Neutrophil (primary cell): Measurements from ENCODE around the gene MBNL2.

Source experiments
- H3K27ac ChIP-seq: fragments of 200-600 bp; sonication (generic); 2 replicates; pipeline ENCODE4 v1.5.1; 2016; ENCODE audit warnings: mild to moderate bottlenecking, moderate library complexity
- H3K27me3 ChIP-seq: fragments of 200-600 bp; sonication (generic); 2 replicates; pipeline ENCODE4 v1.6.0; 2016; ENCODE audit warnings: mild to moderate bottlenecking
- H3K36me3 ChIP-seq: fragments of 200-600 bp; sonication (generic); 2 replicates; pipeline ENCODE4 v1.5.1; 2017
- H3K4me1 ChIP-seq, 2 experiments: fragments of 200-600 bp in 1 of 2; sonication (generic) in 1 of 2; 1 replicate in 1 of 2; 2 replicates in 1 of 2; pipeline versions ENCODE4 v1.5.1 to v1.6.1; 2013 to 2016; ENCODE audit warnings: low read depth in 1 of 2, low read length in 1 of 2, mild to moderate bottlenecking in 1 of 2, moderate library complexity in 1 of 2; ENCODE audit not compliant: control insufficient read depth in 1 of 2, insufficient read depth in 1 of 2
- H3K4me3 ChIP-seq, 2 experiments: fragments of 200-600 bp in 1 of 2; sonication (generic) in 1 of 2; 1 replicate in 1 of 2; 2 replicates in 1 of 2; pipeline ENCODE4 v1.5.1; 2013 to 2016; ENCODE audit warnings: low read depth in 1 of 2, low read length in 1 of 2, mild to moderate bottlenecking in 1 of 2, moderate library complexity in 1 of 2
- H3K9me3 ChIP-seq: fragments of 200-600 bp; sonication (generic); 2 replicates; pipeline ENCODE4 v1.5.1; 2016
- CTCF ChIP-seq: fragments of 200-600 bp; sonication (generic); IDR thresholded peaks from 2 replicates; pipeline ENCODE4 v1.5.1; 2016; ENCODE audit warnings: antibody characterized with exemption

MBNL2 gene

GRCh38 chr13:97298816-97299215 lies 76.7 kb downstream of the MBNL2 start:
- Histone ChIP-seq H3K9me3 (no peaks in the 10 kb centered on the region), H3K27ac (no peak overlapping the region), H3K4me3 (no peak overlapping the region), H3K36me3 (no peaks in the 10 kb centered on the region), H3K4me1 (no peaks in the 10 kb centered on the region), H3K27me3 (no peaks in the 10 kb centered on the region)
- no peak for TF ChIP-seq CTCF

- Histone ChIP-seq H3K4me1 (no peaks in the 10 kb centered on the region), H3K36me3 (no peaks in the 10 kb centered on the region), H3K4me3 (no peak overlapping the region), H3K27me3 (no peaks in the 10 kb centered on the region), H3K9me3 (no peaks in the 10 kb centered on the region), H3K27ac (no peak overlapping the region)
- TF ChIP-seq CTCF: no peak
Observed at GRCh38 chr13:97300871-97301270, 78.7 kb downstream of the MBNL2 start.

DNA sequence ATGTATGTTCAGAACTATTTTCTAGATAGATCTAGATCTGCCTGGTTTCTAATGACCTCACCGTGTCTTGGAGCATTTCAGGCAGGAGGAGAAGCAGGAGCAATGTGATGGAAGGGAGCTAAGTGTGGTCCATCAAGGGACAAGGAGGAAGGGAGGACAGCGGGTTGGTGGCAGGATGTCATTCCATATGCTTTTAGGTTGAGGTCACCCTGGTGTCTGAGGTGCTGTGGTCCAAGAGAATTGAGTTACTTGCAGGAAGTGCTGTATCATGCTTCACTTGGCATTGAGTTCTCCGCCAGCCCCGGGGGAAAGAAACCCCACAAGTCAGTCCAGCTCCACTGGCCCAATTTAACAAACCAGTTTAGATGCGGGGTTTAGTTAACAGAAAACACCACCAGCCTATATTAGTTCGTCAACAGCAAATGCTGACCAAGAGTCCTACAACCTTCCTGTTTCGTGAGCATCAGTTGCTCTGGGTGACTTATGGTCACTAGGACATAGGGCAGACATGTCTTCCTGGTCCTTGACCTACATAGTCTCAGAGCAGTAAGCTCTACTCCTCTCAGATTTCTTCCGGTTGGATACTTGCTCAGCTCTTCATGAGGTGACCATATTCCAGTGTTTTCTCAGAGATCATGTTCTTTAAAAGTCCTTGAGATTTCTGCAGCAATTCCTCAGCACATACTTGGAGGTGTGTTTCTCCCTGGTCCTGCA lies 79.4 kb downstream of the MBNL2 start:
- Histone ChIP-seq H3K36me3 (no peaks in the 10 kb centered on the region), H3K4me3 (no peak overlapping the region), H3K27me3 (no peaks in the 10 kb centered on the region), H3K4me1 (no peaks in the 10 kb centered on the region), H3K9me3 (no peaks in the 10 kb centered on the region), H3K27ac (no peak overlapping the region)
- TF ChIP-seq CTCF: no peak

DNA sequence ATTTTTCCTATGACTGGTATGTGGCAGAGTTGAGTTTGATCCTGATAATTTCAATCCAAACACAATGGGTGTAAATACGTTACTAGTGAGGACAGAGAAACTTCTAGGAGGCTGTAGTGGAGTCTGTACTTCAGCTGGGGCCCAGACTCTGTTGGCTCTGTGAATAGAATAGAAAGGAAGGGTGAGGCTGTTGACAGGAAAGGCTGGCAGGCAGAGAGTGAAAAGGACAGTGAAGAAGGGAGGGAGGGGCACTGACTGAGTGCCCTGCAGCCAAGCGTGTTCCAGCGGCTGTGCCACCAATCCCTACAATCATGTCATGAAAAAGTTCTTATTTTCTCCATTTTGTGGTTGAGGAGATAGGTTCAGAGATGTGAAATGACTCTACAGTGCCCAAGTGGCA lies 80.5 kb downstream of the MBNL2 start:
- no peaks in the 10 kb centered on the region for H3K27me3 ChIP-seq
- H3K27ac ChIP-seq: no peak overlapping the region
- H3K36me3 ChIP-seq: no peaks in the 10 kb centered on the region
- no peaks in the 10 kb centered on the region for H3K9me3 ChIP-seq
- H3K4me3 ChIP-seq: no peak overlapping the region
- no peaks in the 10 kb centered on the region for H3K4me1 ChIP-seq
- TF ChIP-seq CTCF: no peak

DNA sequence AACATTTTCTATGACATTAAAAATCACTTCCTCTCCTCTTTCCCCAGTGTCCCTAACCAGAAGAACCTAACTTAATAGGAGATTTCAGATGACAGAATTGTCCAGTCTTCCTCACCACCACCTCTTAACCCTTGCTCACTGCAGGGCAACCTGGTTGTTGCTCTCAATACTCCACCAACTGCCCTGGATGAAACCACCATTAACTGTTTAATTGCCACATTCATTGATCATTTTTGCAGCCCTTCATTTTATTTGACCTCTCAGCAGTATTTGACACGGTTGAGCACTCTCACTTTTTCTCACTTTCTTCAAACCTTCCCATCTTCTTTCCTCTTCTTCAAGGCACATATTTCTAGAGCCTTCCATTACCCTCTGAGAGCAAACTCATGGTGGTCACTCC lies 84.0 kb downstream of the MBNL2 start:
- Histone ChIP-seq H3K9me3 (no peaks in the 10 kb centered on the region), H3K27ac (no peak overlapping the region), H3K4me3 (no peak overlapping the region), H3K27me3 (no peaks in the 10 kb centered on the region), H3K36me3 (no peaks in the 10 kb centered on the region), H3K4me1 (no peaks in the 10 kb centered on the region)
- no peak for TF ChIP-seq CTCF

GRCh38 chr13:97306645-97307044 lies 84.5 kb downstream of the MBNL2 start:
- Histone ChIP-seq H3K4me3 (no peak overlapping the region), H3K9me3 (no peaks in the 10 kb centered on the region), H3K4me1 (no peaks in the 10 kb centered on the region), H3K36me3 (no peaks in the 10 kb centered on the region), H3K27ac (no peak overlapping the region), H3K27me3 (no peaks in the 10 kb centered on the region)
- TF ChIP-seq CTCF: no peak
